ENCODE data around the gene KLK8. TPM values are rescaled to one million over a fixed set of nuclear protein-coding genes. Genes with fewer than 3 reads are reported as not detected.

KLK8 gene
- total and polyA plus RNA-seq, 7 experiments from 2014 or later, result not detected

DNA sequence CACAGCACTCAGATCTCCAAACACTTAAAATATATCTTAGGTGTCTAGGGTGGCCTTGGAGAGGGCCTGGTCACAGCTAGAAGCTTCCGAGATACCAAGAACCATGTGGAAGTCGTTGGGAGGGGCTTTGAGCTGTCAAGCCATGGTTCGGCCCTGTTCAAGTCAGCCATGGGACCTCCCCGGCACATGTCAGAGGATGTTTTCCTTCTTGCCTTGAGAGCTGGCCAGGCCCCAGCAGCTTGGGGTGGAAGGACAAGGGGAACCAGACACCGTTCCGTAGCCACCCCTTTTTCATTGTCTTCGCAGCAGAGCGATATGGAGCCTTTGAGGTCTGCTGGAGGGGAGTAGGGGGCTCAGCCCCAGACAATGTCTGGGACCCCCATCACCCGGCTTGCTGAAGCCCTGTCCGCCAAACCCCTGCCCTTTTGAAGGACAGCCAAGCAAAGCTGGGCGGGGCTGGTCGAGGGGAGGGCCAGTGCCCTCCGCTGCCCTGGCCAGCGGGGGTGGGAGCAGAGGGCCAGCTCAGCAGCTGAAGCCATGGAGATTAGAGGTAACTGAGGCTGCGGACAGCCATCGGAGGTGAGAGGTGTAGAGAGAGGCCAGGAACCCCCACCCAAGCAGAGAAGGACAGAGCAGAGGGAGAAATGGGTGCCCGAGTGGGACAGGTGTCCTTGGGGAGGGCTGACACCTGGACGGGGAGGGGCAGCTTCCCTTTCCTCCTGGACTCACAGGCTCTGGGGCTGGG is 24.6 kb upstream of the KLK8 start:
- peaks cover under 1 to 65% (median 46%) of the 10 kb centered on the region in 5 donors for H3K27me3 Mint-ChIP-seq

DNA sequence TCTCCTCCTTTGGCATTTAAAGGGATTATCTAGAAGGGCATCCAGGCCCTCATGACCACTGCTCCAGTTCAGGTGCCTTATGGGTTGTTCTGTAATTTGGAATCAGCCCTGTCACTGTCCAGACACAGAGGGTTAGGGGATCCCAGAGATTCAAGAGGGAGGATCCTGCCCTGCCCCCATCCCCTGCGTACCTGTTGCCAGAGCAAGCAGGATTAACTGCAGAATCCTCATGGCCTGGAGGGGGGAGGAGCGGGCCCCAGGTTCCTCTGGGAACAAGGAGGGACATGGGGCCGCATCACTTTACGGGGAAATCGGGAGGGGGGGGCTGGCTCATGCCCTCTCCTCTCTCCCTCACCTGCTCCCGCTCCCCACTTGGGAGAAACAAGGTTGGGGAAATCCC is 24.0 kb upstream of the KLK8 start:
- ChIA-PET CTCF (no interaction called here), POLR2A (no interaction called here)
- ATAC-seq (no peak), DNase-seq (no peak)
- intact Hi-C loops (cut with micrococcal nuclease), result no loop called here
- Histone ChIP-seq H3K36me3 (ENCODE audit: control insufficient read depth in 2 of 3, insufficient read depth in 3 of 3, low read length in 3 of 3) (no peaks in the 10 kb centered on the region), H3K4me3 (ENCODE audit: low read length) (no peak overlapping the region), H3K27me3 (ENCODE audit: control insufficient read depth in 2 of 2, insufficient read depth in 2 of 2, low read length in 2 of 2) (no peaks in the 10 kb centered on the region), H3K4me1 (ENCODE audit: control insufficient read depth in 2 of 2, insufficient read depth in 2 of 2, low read length in 2 of 2) (no peaks in the 10 kb centered on the region), H3K9me3 (ENCODE audit: control insufficient read depth in 2 of 3, low read length in 3 of 3) (no peaks in the 10 kb centered on the region), H3K27ac (ENCODE audit: low read depth, low read length) (no peak overlapping the region)
- H3K27ac Mint-ChIP-seq, result no peak overlapping the region
- H3K27me3 Mint-ChIP-seq, result peaks cover 5 to 60% (median 42%) of the 10 kb centered on the region in 5 donors
- H3K4me3 Mint-ChIP-seq, result no peak overlapping the region
- H3K9me3 Mint-ChIP-seq, result peaks cover 0 to 2% (median 0%) of the 10 kb centered on the region in 11 donors
- H3K4me1 Mint-ChIP-seq, result peaks cover 0 to 2% (median 0%) of the 10 kb centered on the region in 7 donors
- peaks cover 0 to 4% (median 0%) of the 10 kb centered on the region in 5 donors for H3K36me3 Mint-ChIP-seq

More for the DNA sequence above, 24.6 kb upstream of the KLK8 start:
- Mint-ChIP-seq H3K36me3 (peaks cover 0 to 4% (median 2%) of the 10 kb centered on the region in 5 donors), H3K9me3 (peaks cover 0 to 2% (median 0%) of the 10 kb centered on the region in 11 donors), H3K27ac (no peak overlapping the region), H3K4me3 (no peak overlapping the region), H3K4me1 (peaks cover 0 to 2% (median 0%) of the 10 kb centered on the region in 7 donors)
- Histone ChIP-seq H3K27me3 (ENCODE audit: control insufficient read depth in 2 of 2, insufficient read depth in 2 of 2, low read length in 2 of 2) (no peaks in the 10 kb centered on the region), H3K4me1 (ENCODE audit: control insufficient read depth in 2 of 2, insufficient read depth in 2 of 2, low read length in 2 of 2) (no peaks in the 10 kb centered on the region), H3K9me3 (ENCODE audit: control insufficient read depth in 2 of 3, low read length in 3 of 3) (no peaks in the 10 kb centered on the region), H3K36me3 (ENCODE audit: control insufficient read depth in 2 of 3, insufficient read depth in 3 of 3, low read length in 3 of 3) (no peaks in the 10 kb centered on the region), H3K27ac (ENCODE audit: low read depth, low read length) (no peak overlapping the region), H3K4me3 (ENCODE audit: low read length) (no peak overlapping the region)
- ChIA-PET CTCF (no interaction called here), POLR2A (no interaction called here)
- intact Hi-C loops (cut with micrococcal nuclease), result no loop called here
- DNase-seq, result no peak
- no peak for ATAC-seq

GRCh38 chr19:51024924-51025323 is 23.5 kb upstream of the KLK8 start:
- Mint-ChIP-seq H3K27ac (no peak overlapping the region), H3K36me3 (peaks cover 0 to 4% (median 0%) of the 10 kb centered on the region in 5 donors), H3K9me3 (peaks cover 0 to 3% (median 0%) of the 10 kb centered on the region in 11 donors), H3K27me3 (peaks cover 10 to 65% (median 45%) of the 10 kb centered on the region in 5 donors), H3K4me1 (peaks cover 0 to 6% (median 2%) of the 10 kb centered on the region in 7 donors), H3K4me3 (no peak overlapping the region)
- ATAC-seq (no peak), DNase-seq (no peak)
- Histone ChIP-seq H3K4me1 (ENCODE audit: control insufficient read depth in 2 of 2, insufficient read depth in 2 of 2, low read length in 2 of 2) (no peaks in the 10 kb centered on the region), H3K27me3 (ENCODE audit: control insufficient read depth in 2 of 2, insufficient read depth in 2 of 2, low read length in 2 of 2) (no peaks in the 10 kb centered on the region), H3K9me3 (ENCODE audit: control insufficient read depth in 2 of 3, low read length in 3 of 3) (no peaks in the 10 kb centered on the region), H3K4me3 (ENCODE audit: low read length) (no peak overlapping the region), H3K27ac (ENCODE audit: low read depth, low read length) (no peak overlapping the region), H3K36me3 (ENCODE audit: control insufficient read depth in 2 of 3, insufficient read depth in 3 of 3, low read length in 3 of 3) (no peaks in the 10 kb centered on the region)
- intact Hi-C loops (cut with micrococcal nuclease), result no loop called here
- POLR2A ChIA-PET, result no interaction called here
- CTCF ChIA-PET, result no interaction called here

DNA sequence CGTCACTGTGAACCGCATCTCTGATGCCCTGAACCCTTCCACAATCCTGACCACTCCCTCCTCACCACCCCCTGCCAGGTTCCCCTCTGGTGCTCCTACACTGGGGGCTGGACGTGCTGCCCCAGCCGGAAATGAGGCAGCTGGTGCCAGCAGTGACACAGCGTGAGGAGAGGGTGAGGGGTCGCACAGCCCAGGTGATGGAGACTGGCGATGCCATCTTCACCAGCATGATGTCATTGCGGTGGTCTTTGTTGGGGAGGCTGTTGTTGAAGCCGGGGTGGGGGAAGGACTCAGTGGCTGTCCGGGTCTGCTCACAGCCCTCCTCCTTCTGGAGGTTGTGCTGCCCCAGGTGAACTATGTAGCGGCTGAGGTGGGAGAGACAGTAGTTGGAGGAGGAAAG is 22.5 kb upstream of the KLK8 start:
- intact Hi-C loops (cut with micrococcal nuclease), result no loop called here
- Histone ChIP-seq H3K9me3 (ENCODE audit: control insufficient read depth in 2 of 3, low read length in 3 of 3) (no peaks in the 10 kb centered on the region), H3K27me3 (ENCODE audit: control insufficient read depth in 2 of 2, insufficient read depth in 2 of 2, low read length in 2 of 2) (no peaks in the 10 kb centered on the region), H3K36me3 (ENCODE audit: control insufficient read depth in 2 of 3, insufficient read depth in 3 of 3, low read length in 3 of 3) (no peaks in the 10 kb centered on the region), H3K27ac (ENCODE audit: low read depth, low read length) (no peak overlapping the region), H3K4me1 (ENCODE audit: control insufficient read depth in 2 of 2, insufficient read depth in 2 of 2, low read length in 2 of 2) (no peaks in the 10 kb centered on the region), H3K4me3 (ENCODE audit: low read length) (no peak overlapping the region)
- H3K36me3 Mint-ChIP-seq, result peaks cover 0 to 4% (median 0%) of the 10 kb centered on the region in 5 donors
- DNase-seq (no peak), ATAC-seq (no peak)
- H3K4me3 Mint-ChIP-seq, result no peak overlapping the region
- H3K9me3 Mint-ChIP-seq, result peaks cover 0 to 2% (median 0%) of the 10 kb centered on the region in 11 donors
- H3K4me1 Mint-ChIP-seq, result peaks cover 0 to 10% (median 5%) of the 10 kb centered on the region in 7 donors
- no peak overlapping the region for H3K27ac Mint-ChIP-seq
- CTCF ChIA-PET, result no interaction called here
- peaks cover 19 to 64% (median 46%) of the 10 kb centered on the region in 5 donors for H3K27me3 Mint-ChIP-seq
- POLR2A ChIA-PET, result no interaction called here

DNA sequence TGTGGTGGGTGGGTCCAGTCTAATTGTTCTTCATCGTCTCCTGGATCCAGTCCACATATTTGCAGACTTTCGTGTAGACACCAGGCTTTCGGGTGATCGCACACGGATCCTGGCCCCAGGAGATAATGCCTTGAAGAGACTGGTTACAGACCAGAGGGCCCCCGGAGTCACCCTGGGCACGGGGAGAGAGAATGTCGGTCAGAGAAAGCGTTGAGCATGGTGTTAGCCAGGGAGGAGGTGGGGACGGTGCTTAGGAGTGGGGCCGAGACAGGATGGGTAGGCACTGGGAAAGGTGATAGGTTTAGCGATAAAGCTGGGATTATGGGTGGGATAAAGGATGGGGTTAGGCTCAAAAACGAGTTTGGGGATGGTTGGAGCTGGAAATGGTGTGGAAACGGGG is 21.1 kb upstream of the KLK8 start:
- no peak overlapping the region for H3K27ac ChIP-seq (ENCODE audit: low read depth, low read length)
- Mint-ChIP-seq H3K27me3 (peaks cover 31 to 66% (median 52%) of the 10 kb centered on the region in 5 donors), H3K9me3 (peaks cover 0 to 3% (median 0%) of the 10 kb centered on the region in 11 donors), H3K4me1 (peaks cover 8 to 19% (median 15%) of the 10 kb centered on the region in 7 donors), H3K4me3 (no peak overlapping the region), H3K27ac (no peak overlapping the region), H3K36me3 (peaks cover 0 to 4% (median 2%) of the 10 kb centered on the region in 5 donors)
- intact Hi-C loops (cut with micrococcal nuclease), result no loop called here
- POLR2A ChIA-PET, result no interaction called here
- DNase-seq (no peak), ATAC-seq (no peak)
- no peaks in the 10 kb centered on the region for H3K4me1 ChIP-seq (ENCODE audit: control insufficient read depth in 2 of 2, insufficient read depth in 2 of 2, low read length in 2 of 2)
- H3K4me3 ChIP-seq (ENCODE audit: low read length), result no peak overlapping the region
- no peaks in the 10 kb centered on the region for H3K27me3 ChIP-seq (ENCODE audit: control insufficient read depth in 2 of 2, insufficient read depth in 2 of 2, low read length in 2 of 2)
- no peaks in the 10 kb centered on the region for H3K36me3 ChIP-seq (ENCODE audit: control insufficient read depth in 2 of 3, insufficient read depth in 3 of 3, low read length in 3 of 3)
- H3K9me3 ChIP-seq (ENCODE audit: control insufficient read depth in 2 of 3, low read length in 3 of 3), result no peaks in the 10 kb centered on the region
- CTCF ChIA-PET, result interaction anchor here (2.0 kb wide), 1 partner anchor 148 kb away, joined by 9 read pairs; no protein-coding TSS in a partner anchor

GRCh38 chr19:51020988-51021651 is 19.7 kb upstream of the KLK8 start:
- CTCF ChIA-PET, result interaction anchor here (0.6 to 2.0 kb wide), 5 partner anchors 147 to 238 kb away, joined by 3 to 9 read pairs (median 4); no protein-coding TSS in a partner anchor
- POLR2A ChIA-PET, result no interaction called here
- no peaks in the 10 kb centered on the region for H3K36me3 ChIP-seq (ENCODE audit: control insufficient read depth in 2 of 3, insufficient read depth in 3 of 3, low read length in 3 of 3)
- Mint-ChIP-seq H3K4me1 (peaks cover 8 to 25% (median 23%) of the 10 kb centered on the region in 7 donors), H3K36me3 (peaks cover 0 to 7% (median 0%) of the 10 kb centered on the region in 5 donors), H3K27me3 (peaks cover 44 to 69% (median 54%) of the 10 kb centered on the region in 5 donors), H3K9me3 (peaks cover 0 to 3% (median 0%) of the 10 kb centered on the region in 11 donors), H3K4me3 (peak overlapping the region in 1 of 10 donors; percentile 41), H3K27ac (no peak overlapping the region)
- no peaks in the 10 kb centered on the region for H3K9me3 ChIP-seq (ENCODE audit: control insufficient read depth in 2 of 3, low read length in 3 of 3)
- no peaks in the 10 kb centered on the region for H3K27me3 ChIP-seq (ENCODE audit: control insufficient read depth in 2 of 2, insufficient read depth in 2 of 2, low read length in 2 of 2)
- DNase-seq (peak in 6 of 9 donors; percentile 7 to 25 (median 16)), ATAC-seq (no peak)
- intact Hi-C loops (cut with micrococcal nuclease), result loop anchor here in 1 of 2 donors (1.0 kb wide), 1 partner anchor 75 kb away; no protein-coding TSS in a partner anchor
- no peak overlapping the region for H3K27ac ChIP-seq (ENCODE audit: low read depth, low read length)
- no peaks in the 10 kb centered on the region for H3K4me1 ChIP-seq (ENCODE audit: control insufficient read depth in 2 of 2, insufficient read depth in 2 of 2, low read length in 2 of 2)
- no peak overlapping the region for H3K4me3 ChIP-seq (ENCODE audit: low read length)
